Ishikawa (cell line): ENCODE data around the gene SLC25A12.

Experiments used
- CEBPB ChIP-seq: IDR thresholded peaks from 2 replicates; pipeline ENCODE4 v1.6.1; 2012
- CREB1 ChIP-seq: IDR thresholded peaks from 2 replicates; pipeline ENCODE4 v1.6.1; 2012; ENCODE audit warnings: low read depth
- EGR1 ChIP-seq: IDR thresholded peaks from 2 replicates; pipeline ENCODE4 v1.6.1; 2012
- EP300 ChIP-seq: IDR thresholded peaks from 2 replicates; pipeline ENCODE4 v1.6.1; 2012; ENCODE audit warnings: borderline replicate concordance
- FOXM1 ChIP-seq: IDR thresholded peaks from 2 replicates; pipeline ENCODE4 v1.6.1; 2012; ENCODE audit warnings: low read depth, borderline replicate concordance
- MAX ChIP-seq: IDR thresholded peaks from 2 replicates; pipeline ENCODE4 v1.6.1; 2012
- NFIC ChIP-seq: IDR thresholded peaks from 2 replicates; pipeline ENCODE4 v1.6.1; 2012
- RAD21 ChIP-seq: IDR thresholded peaks from 2 replicates; pipeline ENCODE4 v1.6.1; 2012; ENCODE audit warnings: low read depth
- TAF1 ChIP-seq: IDR thresholded peaks from 2 replicates; pipeline ENCODE4 v1.6.1; 2012; ENCODE audit warnings: low read depth, mild to moderate bottlenecking
- TCF12 ChIP-seq: IDR thresholded peaks from 2 replicates; pipeline ENCODE4 v1.6.1; 2012; ENCODE audit warnings: low read depth
- TEAD4 ChIP-seq: IDR thresholded peaks from 2 replicates; pipeline ENCODE4 v1.6.1; 2012
- YY1 ChIP-seq: IDR thresholded peaks from 2 replicates; pipeline ENCODE4 v1.6.1; 2012; ENCODE audit warnings: low read depth
- ZBTB7A ChIP-seq: IDR thresholded peaks from 2 replicates; pipeline ENCODE4 v1.6.1; 2012; ENCODE audit warnings: low read depth
- TF ChIP-seq, protein P1 (sequence below): IDR thresholded peaks from 2 replicates; pipeline ENCODE4 v1.6.1; 2012
- TF ChIP-seq, protein P2 (sequence below): IDR thresholded peaks from 2 replicates; pipeline ENCODE4 v1.6.1; 2012; ENCODE audit warnings: low read depth, mild to moderate bottlenecking

The SLC25A12 gene

GRCh38 chr2:171789956-171790355 is 104.1 kb downstream of the SLC25A12 start:
- TF ChIP-seq, protein P1, sequence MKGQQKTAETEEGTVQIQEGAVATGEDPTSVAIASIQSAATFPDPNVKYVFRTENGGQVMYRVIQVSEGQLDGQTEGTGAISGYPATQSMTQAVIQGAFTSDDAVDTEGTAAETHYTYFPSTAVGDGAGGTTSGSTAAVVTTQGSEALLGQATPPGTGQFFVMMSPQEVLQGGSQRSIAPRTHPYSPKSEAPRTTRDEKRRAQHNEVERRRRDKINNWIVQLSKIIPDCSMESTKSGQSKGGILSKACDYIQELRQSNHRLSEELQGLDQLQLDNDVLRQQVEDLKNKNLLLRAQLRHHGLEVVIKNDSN, result no peak
- no peak for TF ChIP-seq RAD21

GRCh38 chr2:171788316-171788993 is 105.6 kb downstream of the SLC25A12 start:
- TF ChIP-seq NFIC, result no peak
- no peak for TF ChIP-seq CREB1
- no peak for TF ChIP-seq FOXM1
- TF ChIP-seq EP300, result no peak
- no peak for TF ChIP-seq CEBPB
- TF ChIP-seq, protein P2, sequence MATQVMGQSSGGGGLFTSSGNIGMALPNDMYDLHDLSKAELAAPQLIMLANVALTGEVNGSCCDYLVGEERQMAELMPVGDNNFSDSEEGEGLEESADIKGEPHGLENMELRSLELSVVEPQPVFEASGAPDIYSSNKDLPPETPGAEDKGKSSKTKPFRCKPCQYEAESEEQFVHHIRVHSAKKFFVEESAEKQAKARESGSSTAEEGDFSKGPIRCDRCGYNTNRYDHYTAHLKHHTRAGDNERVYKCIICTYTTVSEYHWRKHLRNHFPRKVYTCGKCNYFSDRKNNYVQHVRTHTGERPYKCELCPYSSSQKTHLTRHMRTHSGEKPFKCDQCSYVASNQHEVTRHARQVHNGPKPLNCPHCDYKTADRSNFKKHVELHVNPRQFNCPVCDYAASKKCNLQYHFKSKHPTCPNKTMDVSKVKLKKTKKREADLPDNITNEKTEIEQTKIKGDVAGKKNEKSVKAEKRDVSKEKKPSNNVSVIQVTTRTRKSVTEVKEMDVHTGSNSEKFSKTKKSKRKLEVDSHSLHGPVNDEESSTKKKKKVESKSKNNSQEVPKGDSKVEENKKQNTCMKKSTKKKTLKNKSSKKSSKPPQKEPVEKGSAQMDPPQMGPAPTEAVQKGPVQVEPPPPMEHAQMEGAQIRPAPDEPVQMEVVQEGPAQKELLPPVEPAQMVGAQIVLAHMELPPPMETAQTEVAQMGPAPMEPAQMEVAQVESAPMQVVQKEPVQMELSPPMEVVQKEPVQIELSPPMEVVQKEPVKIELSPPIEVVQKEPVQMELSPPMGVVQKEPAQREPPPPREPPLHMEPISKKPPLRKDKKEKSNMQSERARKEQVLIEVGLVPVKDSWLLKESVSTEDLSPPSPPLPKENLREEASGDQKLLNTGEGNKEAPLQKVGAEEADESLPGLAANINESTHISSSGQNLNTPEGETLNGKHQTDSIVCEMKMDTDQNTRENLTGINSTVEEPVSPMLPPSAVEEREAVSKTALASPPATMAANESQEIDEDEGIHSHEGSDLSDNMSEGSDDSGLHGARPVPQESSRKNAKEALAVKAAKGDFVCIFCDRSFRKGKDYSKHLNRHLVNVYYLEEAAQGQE, result no peak
- no peak for TF ChIP-seq YY1
- no peak for TF ChIP-seq ZBTB7A
- TF ChIP-seq TCF12, result no peak
- TF ChIP-seq TAF1, result no peak
- TF ChIP-seq RAD21, result no peak
- no peak for TF ChIP-seq MAX
- TF ChIP-seq TEAD4, result no peak
- TF ChIP-seq, protein P1, result no peak
- no peak for TF ChIP-seq EGR1

DNA sequence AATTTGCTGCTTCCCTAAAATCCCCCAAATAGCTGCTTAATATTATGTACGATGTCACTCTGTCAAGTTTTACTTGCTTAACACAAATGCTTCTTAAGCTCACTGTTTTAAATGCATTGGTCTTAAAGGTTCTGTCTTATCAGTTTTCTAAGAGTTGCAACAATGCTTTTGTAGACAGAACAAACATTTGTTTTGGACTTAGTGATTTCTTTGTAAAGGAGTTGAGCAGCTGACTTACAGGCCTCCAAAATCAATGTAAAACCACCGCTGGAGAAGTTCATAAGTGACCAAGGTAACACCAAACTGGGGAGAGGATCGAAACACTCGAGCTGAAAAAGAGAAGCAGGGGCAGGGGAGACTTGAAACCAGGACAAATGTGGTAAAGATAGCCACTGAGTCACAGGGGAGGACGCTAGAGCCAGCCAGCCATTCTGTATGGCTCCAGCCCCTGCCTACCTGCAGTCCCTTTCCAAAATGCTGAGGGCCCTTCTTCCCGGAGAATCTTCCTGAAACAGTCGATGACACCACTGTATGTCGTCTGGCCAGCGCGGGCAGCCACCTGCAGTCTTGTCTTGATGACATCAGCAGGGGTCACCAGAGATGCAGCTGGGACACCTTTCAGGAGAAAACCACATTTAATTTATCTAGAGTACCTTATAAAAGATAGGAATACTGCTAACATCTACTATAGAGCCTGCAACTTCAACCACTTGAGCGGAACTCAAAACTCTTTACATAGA is 106.5 kb downstream of the SLC25A12 start:
- no peak for TF ChIP-seq EP300
- TF ChIP-seq FOXM1, result no peak
- TF ChIP-seq, protein P2, result no peak
- no peak for TF ChIP-seq CEBPB
- no peak for TF ChIP-seq TAF1
- no peak for TF ChIP-seq YY1
- no peak for TF ChIP-seq MAX

GRCh38 chr2:171785450-171785849 is 108.6 kb downstream of the SLC25A12 start:
- TF ChIP-seq, protein P1, result no peak
- TF ChIP-seq YY1 (no peak), CEBPB (no peak), TEAD4 (no peak)

DNA sequence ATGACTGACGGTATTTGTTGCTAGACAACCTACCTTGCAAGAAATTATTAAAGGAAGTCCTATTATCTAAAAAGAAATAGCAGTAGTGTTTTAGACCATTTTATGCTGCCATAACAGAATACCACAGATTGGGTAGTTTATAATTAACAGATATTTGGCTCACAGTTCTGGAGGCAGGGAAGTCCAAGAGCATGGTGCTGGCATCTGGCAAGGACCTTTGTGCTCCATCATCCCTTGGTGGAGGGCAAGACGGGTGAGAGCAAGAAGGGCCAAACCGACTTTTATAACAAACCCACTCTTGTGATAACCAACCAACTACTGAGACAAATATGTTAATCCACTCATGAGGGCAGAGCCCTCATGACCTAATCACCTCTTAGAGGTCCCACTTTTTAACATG is 115.5 kb downstream of the SLC25A12 start:
- TF ChIP-seq FOXM1, result no peak
- no peak for TF ChIP-seq CREB1
- TF ChIP-seq TCF12, result no peak
- TF ChIP-seq EGR1, result no peak
- TF ChIP-seq NFIC, result no peak
- no peak for TF ChIP-seq EP300
- no peak for TF ChIP-seq YY1
- TF ChIP-seq TAF1, result no peak
- TF ChIP-seq MAX, result no peak
- no peak for TF ChIP-seq RAD21
- TF ChIP-seq, protein P1, result no peak
- no peak for TF ChIP-seq TEAD4
- TF ChIP-seq CEBPB, result no peak
- no peak for TF ChIP-seq ZBTB7A
- TF ChIP-seq, protein P2, result no peak
